A549 (cell line): ENCODE measurements around the gene APLP2. TPM values are rescaled to one million over a fixed set of nuclear protein-coding genes. Genes with fewer than 3 reads are reported as not detected.

Source experiments
- ATAC-seq, 2 experiments: fragments of 200-7000 bp in 1 of 2; fragments of >200 bp in 1 of 2; cut with Nextera tagmentation in 1 of 2; cut with Tn5 transposase in 1 of 2; 3 replicates each; pipeline versions ENCODE4 v1.8.0 to v1.9.1; 2018 to 2020; ENCODE audit warnings: mild to moderate bottlenecking in 1 of 2, moderate library complexity in 1 of 2
- CTCF ChIA-PET: fragments of 300-600 bp; sonication (Branson Sonifier 250); formaldehyde crosslinking; extraction: SDS; loops from one replicate; lab custom pipeline; 2021; ENCODE audit warnings: antibody characterized with exemption, inconsistent platforms; lab: Yijun Ruan, JAX
- POLR2A ChIA-PET: fragments of 350-600 bp; formaldehyde crosslinking; extraction: SDS; loops from one replicate; lab custom pipeline; 2021; ENCODE audit warnings: antibody characterized with exemption, inconsistent platforms; lab: Yijun Ruan, JAX
- DNase-seq, 2 experiments: peaks; one replicate each; pipeline versions ENCODE4 v3.0.0 to v3.0.0-alpha.2; 2011 to 2016; ENCODE audit warnings: low read depth in 1 of 2, low spot score in 1 of 2
- FAIRE-seq: peaks from 2 replicates; lab custom pipeline; 2011; peaks lifted over from hg19 to GRCh38; lab: Jason Lieb, UNC
- H3K27ac ChIP-seq, 2 experiments: fragments of >200 bp; sonication (Bioruptor Twin); formaldehyde crosslinking; 3 replicates each; pipeline ENCODE4 v1.5.1; 2016 to 2017
- H3K4me1 ChIP-seq: fragments of >200 bp; sonication (Bioruptor Twin); formaldehyde crosslinking; 3 replicates; pipeline ENCODE4 v1.6.1; 2016
- H3K4me2 ChIP-seq: fragments of >200 bp; sonication (Bioruptor Twin); formaldehyde crosslinking; 3 replicates; pipeline ENCODE4 v1.6.1; 2016
- H3K4me3 ChIP-seq: fragments of >200 bp; sonication (Bioruptor Twin); formaldehyde crosslinking; 3 replicates; pipeline ENCODE4 v1.5.1; 2016
- H3K9me3 ChIP-seq: fragments of >200 bp; sonication (Bioruptor Twin); formaldehyde crosslinking; 3 replicates; pipeline ENCODE4 v1.6.1; 2016
- ATOH8 ChIP-seq: fragments of 250-450 bp; sonication (Bioruptor Pico); IDR thresholded peaks from 2 replicates; pipeline ENCODE4 v1.5.0; 2020; ENCODE audit warnings: low read depth, mild to moderate bottlenecking, moderate library complexity
- CBX8 ChIP-seq: fragments of 200-600 bp; sonication (generic); IDR thresholded peaks from 2 replicates; pipeline ENCODE4 v1.6.1; 2016
- CHD2 ChIP-seq: fragments of 150-350 bp; IDR thresholded peaks from 2 replicates; pipeline ENCODE4 v1.6.1; 2014; ENCODE audit warnings: low read length; ENCODE audit not compliant: partially characterized antibody
- CHD4 ChIP-seq: fragments of 200-600 bp; sonication (generic); IDR thresholded peaks from 2 replicates; pipeline ENCODE4 v1.6.1; 2016; ENCODE audit warnings: antibody characterized with exemption, mild to moderate bottlenecking, borderline replicate concordance
- E2F6 ChIP-seq: IDR thresholded peaks from 2 replicates; pipeline ENCODE4 v1.6.1; 2012; ENCODE audit warnings: low read depth, borderline replicate concordance
- ESRRA ChIP-seq: fragments of 150-350 bp; IDR thresholded peaks from 2 replicates; pipeline ENCODE4 v1.6.1; 2014; ENCODE audit warnings: mild to moderate bottlenecking, low read length, borderline replicate concordance
- FOSL2 ChIP-seq, 2 experiments: fragments of 450-650 bp in 1 of 2; fragments of >200 bp in 1 of 2; sonication (Bioruptor Twin) in 1 of 2; formaldehyde crosslinking; IDR thresholded peaks; 2 replicates each; pipeline versions ENCODE4 v1.5.0 to v1.6.1; 2016 to 2020; ENCODE audit warnings: mild to moderate bottlenecking in 1 of 2, moderate library complexity in 1 of 2
- HDAC2 ChIP-seq: fragments of 200-600 bp; sonication (generic); IDR thresholded peaks from 2 replicates; pipeline ENCODE4 v1.6.1; 2016
- HOXB13 ChIP-seq: fragments of 250-450 bp; sonication (Bioruptor Pico); IDR thresholded peaks from 2 replicates; pipeline ENCODE4 v1.5.0; 2020; ENCODE audit warnings: low read depth, mild to moderate bottlenecking, moderate library complexity
- HOXB5 ChIP-seq: fragments of 250-450 bp; sonication (Bioruptor Pico); IDR thresholded peaks from 2 replicates; pipeline ENCODE4 v1.5.0; 2020; ENCODE audit warnings: mild to moderate bottlenecking, moderate library complexity
- KDM1A ChIP-seq: fragments of 200-600 bp; sonication (generic); IDR thresholded peaks from 2 replicates; pipeline ENCODE4 v1.6.1; 2016; ENCODE audit warnings: low read depth, mild to moderate bottlenecking
- KDM5A ChIP-seq: fragments of 200-600 bp; sonication (generic); IDR thresholded peaks from 2 replicates; pipeline ENCODE4 v1.6.1; 2016; ENCODE audit warnings: antibody characterized with exemption, mild to moderate bottlenecking
- MAFK ChIP-seq: fragments of 450-650 bp; IDR thresholded peaks from 2 replicates; pipeline ENCODE4 v1.6.1; 2014; ENCODE audit not compliant: partially characterized antibody
- POLR2A ChIP-seq: IDR thresholded peaks from 2 replicates; pipeline ENCODE4 v1.6.1; 2012; ENCODE audit warnings: mild to moderate bottlenecking, low read length
- RARB ChIP-seq: fragments of 250-450 bp; sonication (Bioruptor Pico); IDR thresholded peaks from 2 replicates; pipeline ENCODE4 v1.8.0; 2021; ENCODE audit warnings: mild to moderate bottlenecking, moderate library complexity
- RCOR1 ChIP-seq: fragments of 150-350 bp; IDR thresholded peaks from 2 replicates; pipeline ENCODE4 v1.6.1; 2014; ENCODE audit warnings: antibody characterized with exemption, low read length, low read depth
- RNF2 ChIP-seq: fragments of 200-600 bp; sonication (generic); IDR thresholded peaks from 2 replicates; pipeline ENCODE4 v1.6.1; 2016; ENCODE audit warnings: low read depth, mild to moderate bottlenecking, antibody characterized with exemption, moderate library complexity, borderline replicate concordance
- ZC3H11A ChIP-seq: fragments of 450-650 bp; IDR thresholded peaks from 2 replicates; pipeline ENCODE4 v1.6.1; 2014; ENCODE audit warnings: antibody characterized with exemption, mild to moderate bottlenecking
- ZFP36 ChIP-seq: fragments of 450-650 bp; IDR thresholded peaks from 2 replicates; pipeline ENCODE4 v1.6.1; 2014; ENCODE audit warnings: borderline replicate concordance; ENCODE audit not compliant: partially characterized antibody
- ZNF302 ChIP-seq: fragments of 250-450 bp; sonication (Bioruptor Pico); IDR thresholded peaks from 2 replicates; pipeline ENCODE4 v1.9.0; 2021; ENCODE audit warnings: inconsistent platforms, mild to moderate bottlenecking, moderate library complexity
- WGBS: methylation state at CpG from one replicate; pipeline ENCODE4 v1.1.6; 2017; ENCODE audit errors: missing lambda C conversion rate; 5-methylcytosine and 5-hydroxymethylcytosine counted together
- polyA plus RNA-seq, 4 experiments: library from polyadenylated mRNA; depleted of rRNA in 3 of 4; stranded (reverse); fragments of >200 nt; fragmentation: RNase III in 1 of 4; extraction: RNeasy Plus Mini Kit Qiagen cat#74134 plus additional on column Dnase treatment in 1 of 4; gene quantifications; 2 replicates in 3 of 4; 3 replicates in 1 of 4; pipeline ENCODE4 v1.2.3, GENCODE V29; 2011 to 2017
- TF ChIP-seq, protein P1 (sequence below): IDR thresholded peaks from 2 replicates; pipeline ENCODE4 v1.6.1; 2012
- TF ChIP-seq, protein P2 (sequence below): IDR thresholded peaks from 2 replicates; pipeline ENCODE4 v1.6.1; 2012
- TF ChIP-seq, protein P3 (sequence below): fragments of 250-450 bp; sonication (Bioruptor Pico); IDR thresholded peaks from 2 replicates; pipeline ENCODE4 v1.5.0; 2021; ENCODE audit warnings: mild to moderate bottlenecking, moderate library complexity, borderline replicate concordance
- TF ChIP-seq, protein P4 (sequence below): fragments of 150-350 bp; IDR thresholded peaks from 2 replicates; pipeline ENCODE4 v1.6.1; 2014; ENCODE audit warnings: low read depth, mild to moderate bottlenecking, low read length

The APLP2 gene
- polyA plus RNA-seq, 2 of the 4 experiments (the other 2 are of a cell fraction): 166 to 203 TPM

DNA sequence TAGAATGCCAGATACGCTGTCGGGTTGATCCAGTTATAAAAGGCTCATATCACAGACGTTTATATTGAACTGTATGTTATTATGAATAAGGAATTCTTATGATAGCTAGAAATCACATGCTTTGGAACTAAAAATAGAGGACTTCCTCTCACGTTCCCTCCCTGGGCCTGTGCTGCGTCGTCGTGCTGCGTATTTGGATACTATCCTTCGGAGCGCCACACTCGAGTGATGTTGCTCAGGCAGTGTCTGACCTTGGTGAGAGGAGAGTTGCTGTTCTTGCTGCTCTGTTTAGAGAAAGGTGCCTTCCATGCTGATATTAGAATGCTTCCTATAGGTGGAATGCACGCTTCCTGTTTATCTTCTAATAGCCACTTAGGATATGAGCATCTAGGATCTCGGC, 69.7 kb downstream of the APLP2 start:
- no peak overlapping the region for H3K27ac ChIP-seq
- 92% methylated on average over 13 of the region's 13 CpGs for WGBS
- no peak for ATAC-seq
- no peak overlapping the region for H3K4me3 ChIP-seq
- ChIA-PET POLR2A (no interaction called here), CTCF (no interaction called here)
- no peak overlapping the region for H3K4me2 ChIP-seq
- FAIRE-seq: no peak
- TF ChIP-seq ZNF302 (CRISPR knock-in tag) (no peak), ZC3H11A (no peak)
- H3K4me1 ChIP-seq: no peaks in the 10 kb centered on the region
- H3K9me3 ChIP-seq: no peaks in the 10 kb centered on the region
- DNase-seq: no peak

- ATAC-seq (no peak), FAIRE-seq (no peak), DNase-seq (no peak)
- H3K4me1 ChIP-seq: peaks cover 11% of the 10 kb centered on the region
- 90% methylated on average over 19 of the region's 19 CpGs for WGBS
- H3K4me2 ChIP-seq: no peak overlapping the region
- no peaks in the 10 kb centered on the region for H3K9me3 ChIP-seq
- CTCF ChIA-PET: no interaction called here
- H3K27ac ChIP-seq: no peak overlapping the region
- POLR2A ChIA-PET: no interaction called here
- H3K4me3 ChIP-seq: no peak overlapping the region
- TF ChIP-seq, protein P1, sequence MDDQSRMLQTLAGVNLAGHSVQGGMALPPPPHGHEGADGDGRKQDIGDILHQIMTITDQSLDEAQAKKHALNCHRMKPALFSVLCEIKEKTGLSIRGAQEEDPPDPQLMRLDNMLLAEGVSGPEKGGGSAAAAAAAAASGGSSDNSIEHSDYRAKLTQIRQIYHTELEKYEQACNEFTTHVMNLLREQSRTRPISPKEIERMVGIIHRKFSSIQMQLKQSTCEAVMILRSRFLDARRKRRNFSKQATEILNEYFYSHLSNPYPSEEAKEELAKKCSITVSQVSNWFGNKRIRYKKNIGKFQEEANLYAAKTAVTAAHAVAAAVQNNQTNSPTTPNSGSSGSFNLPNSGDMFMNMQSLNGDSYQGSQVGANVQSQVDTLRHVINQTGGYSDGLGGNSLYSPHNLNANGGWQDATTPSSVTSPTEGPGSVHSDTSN: no peak
- TF ChIP-seq CBX8 (no peak), HOXB13 (no peak), MAFK (no peak), KDM1A (no peak), CHD4 (no peak), RNF2 (no peak), ESRRA (no peak), ZFP36 (no peak)
- TF ChIP-seq, protein P2, sequence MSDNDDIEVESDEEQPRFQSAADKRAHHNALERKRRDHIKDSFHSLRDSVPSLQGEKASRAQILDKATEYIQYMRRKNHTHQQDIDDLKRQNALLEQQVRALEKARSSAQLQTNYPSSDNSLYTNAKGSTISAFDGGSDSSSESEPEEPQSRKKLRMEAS: no peak
- TF ChIP-seq, all 56 proteins: peak for 0
These were observed 72.1 kb downstream of the APLP2 start for GRCh38 chr11:130141561-130142341.

DNA sequence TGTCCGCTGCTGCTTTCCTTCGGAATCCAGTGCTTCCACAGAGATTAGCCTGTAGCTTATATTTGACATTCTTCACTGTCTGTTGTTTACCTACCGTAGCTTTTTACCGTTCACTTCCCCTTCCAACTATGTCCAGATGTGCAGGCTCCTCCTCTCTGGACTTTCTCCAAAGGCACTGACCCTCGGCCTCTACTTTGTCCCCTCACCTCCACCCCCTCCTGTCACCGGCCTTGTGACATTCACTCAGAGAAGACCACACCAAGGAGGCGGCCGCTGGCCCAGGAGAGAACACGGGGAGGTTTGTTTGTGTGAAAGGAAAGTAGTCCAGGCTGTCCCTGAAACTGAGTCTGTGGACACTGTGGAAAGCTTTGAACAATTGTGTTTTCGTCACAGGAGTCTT, 74.4 kb downstream of the APLP2 start:
- FAIRE-seq: no peak
- TF ChIP-seq, protein P3, sequence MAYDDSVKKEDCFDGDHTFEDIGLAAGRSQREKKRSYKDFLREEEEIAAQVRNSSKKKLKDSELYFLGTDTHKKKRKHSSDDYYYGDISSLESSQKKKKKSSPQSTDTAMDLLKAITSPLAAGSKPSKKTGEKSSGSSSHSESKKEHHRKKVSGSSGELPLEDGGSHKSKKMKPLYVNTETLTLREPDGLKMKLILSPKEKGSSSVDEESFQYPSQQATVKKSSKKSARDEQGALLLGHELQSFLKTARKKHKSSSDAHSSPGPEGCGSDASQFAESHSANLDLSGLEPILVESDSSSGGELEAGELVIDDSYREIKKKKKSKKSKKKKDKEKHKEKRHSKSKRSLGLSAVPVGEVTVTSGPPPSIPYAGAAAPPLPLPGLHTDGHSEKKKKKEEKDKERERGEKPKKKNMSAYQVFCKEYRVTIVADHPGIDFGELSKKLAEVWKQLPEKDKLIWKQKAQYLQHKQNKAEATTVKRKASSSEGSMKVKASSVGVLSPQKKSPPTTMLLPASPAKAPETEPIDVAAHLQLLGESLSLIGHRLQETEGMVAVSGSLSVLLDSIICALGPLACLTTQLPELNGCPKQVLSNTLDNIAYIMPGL: no peak
- TF ChIP-seq, all 56 proteins: peak for 0
- no peak for DNase-seq
- H3K4me2 ChIP-seq: no peak overlapping the region
- no peaks in the 10 kb centered on the region for H3K9me3 ChIP-seq
- 83% methylated on average over 10 of the region's 10 CpGs for WGBS
- H3K27ac ChIP-seq: no peak overlapping the region
- ChIA-PET CTCF (interaction anchor here (0.6 to 2.9 kb wide), 4 partner anchors 12 to 359 kb away, joined by 4 to 11 read pairs (median 6); no protein-coding TSS in a partner anchor), POLR2A (no interaction called here)
- H3K4me1 ChIP-seq: peaks cover 13% of the 10 kb centered on the region
- no peak overlapping the region for H3K4me3 ChIP-seq
- ATAC-seq: no peak

GRCh38 chr11:130144861-130145281, 75.2 kb downstream of the APLP2 start:
- Histone ChIP-seq H3K27ac (no peak overlapping the region), H3K4me1 (peaks cover 13% of the 10 kb centered on the region), H3K9me3 (no peaks in the 10 kb centered on the region), H3K4me2 (no peak overlapping the region), H3K4me3 (no peak overlapping the region)
- no peak for DNase-seq
- POLR2A ChIA-PET: interaction anchor here (2.8 kb wide), 1 partner anchor 142 kb away, joined by 19 read pairs; the partner anchor contains the start of gene PRDM10
- no peak for FAIRE-seq
- WGBS: 94% methylated on average over 7 of the region's 7 CpGs
- CTCF ChIA-PET: interaction anchor here (0.6 to 2.9 kb wide), 5 partner anchors 13 to 359 kb away, joined by 3 to 11 read pairs (median 4); no protein-coding TSS in a partner anchor
- ATAC-seq: no peak
- TF ChIP-seq, protein P2: no peak
- TF ChIP-seq FOSL2 (IDR thresholded peaks at IDR 0.05) (no peak), FOSL2 (CRISPR knock-in tag; IDR thresholded peaks at IDR 0.05) (no peak), ATOH8 (CRISPR knock-in tag) (no peak), HOXB5 (CRISPR knock-in tag) (no peak), CHD2 (no peak), POLR2A (no peak), ZNF302 (CRISPR knock-in tag) (no peak), CBX8 (no peak), RARB (CRISPR knock-in tag) (no peak), KDM5A (no peak), HDAC2 (no peak), E2F6 (no peak), RCOR1 (no peak), ZC3H11A (no peak)
- TF ChIP-seq, protein P4, sequence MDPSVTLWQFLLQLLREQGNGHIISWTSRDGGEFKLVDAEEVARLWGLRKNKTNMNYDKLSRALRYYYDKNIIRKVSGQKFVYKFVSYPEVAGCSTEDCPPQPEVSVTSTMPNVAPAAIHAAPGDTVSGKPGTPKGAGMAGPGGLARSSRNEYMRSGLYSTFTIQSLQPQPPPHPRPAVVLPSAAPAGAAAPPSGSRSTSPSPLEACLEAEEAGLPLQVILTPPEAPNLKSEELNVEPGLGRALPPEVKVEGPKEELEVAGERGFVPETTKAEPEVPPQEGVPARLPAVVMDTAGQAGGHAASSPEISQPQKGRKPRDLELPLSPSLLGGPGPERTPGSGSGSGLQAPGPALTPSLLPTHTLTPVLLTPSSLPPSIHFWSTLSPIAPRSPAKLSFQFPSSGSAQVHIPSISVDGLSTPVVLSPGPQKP: no peak
